C4-2B (cell line): ENCODE measurements around the gene DIDO1.

ENCODE experiments used
- CTCF ChIP-seq: fragments of 450-650 bp; conservative IDR thresholded peaks from 2 replicates; pipeline ENCODE4 v1.5.1; 2017; ENCODE audit warnings: mild to moderate bottlenecking
- ZFX ChIP-seq: fragments of 450-650 bp; IDR thresholded peaks from 2 replicates; pipeline ENCODE4 v1.6.1; 2017

GRCh38 chr20:62880935-62881661 lies 45.2 kb downstream of the DIDO1 start:
- TF ChIP-seq CTCF (no peak), ZFX (no peak)
